HAP-1 (cell line): ENCODE results near the gene TMEM18.
"Not testable (repeated sequence)": the region's sequence is repeated elsewhere in the genome, so short reads cannot be mapped to it uniquely, and the experiment has no call there.

Experiments
- DNase-seq, 2 experiments: peaks; one replicate each; pipeline ENCODE4 v3.0.0-alpha.2; 2016 to 2020; ENCODE audit warnings: low spot score in 2 of 2
- H3K27me3 ChIP-seq: fragments of 250-450 bp; sonication (Bioruptor Pico); 2 replicates; pipeline ENCODE4 v1.5.1; 2020; ENCODE audit warnings: low read depth, mild to moderate bottlenecking, moderate library complexity
- H3K36me3 ChIP-seq: fragments of 250-450 bp; sonication (Bioruptor Pico); replicated peaks from 2 replicates; pipeline ENCODE4 v1.5.1; 2020; ENCODE audit warnings: mild to moderate bottlenecking
- H3K4me1 ChIP-seq: fragments of 250-450 bp; sonication (Bioruptor Pico); 2 replicates; pipeline ENCODE4 v1.5.1; 2020; ENCODE audit warnings: mild to moderate bottlenecking
- H3K4me3 ChIP-seq: fragments of 250-450 bp; sonication (Bioruptor Pico); 2 replicates; pipeline ENCODE4 v1.5.1; 2020; ENCODE audit warnings: mild to moderate bottlenecking, moderate library complexity
- H3K9me3 ChIP-seq: fragments of 250-450 bp; sonication (Bioruptor Pico); 2 replicates; pipeline ENCODE4 v1.5.1; 2020; ENCODE audit warnings: mild to moderate bottlenecking, moderate library complexity
- in situ Hi-C: fragments of 300-500 bp; cut with MboI; formaldehyde crosslinking; loops from 3 replicates; pipeline ENCODE4 v1.14.3; 2020; ENCODE audit warnings: low sequenced_read_pairs, inconsistent platforms, mixed read lengths

TMEM18 gene

DNA sequence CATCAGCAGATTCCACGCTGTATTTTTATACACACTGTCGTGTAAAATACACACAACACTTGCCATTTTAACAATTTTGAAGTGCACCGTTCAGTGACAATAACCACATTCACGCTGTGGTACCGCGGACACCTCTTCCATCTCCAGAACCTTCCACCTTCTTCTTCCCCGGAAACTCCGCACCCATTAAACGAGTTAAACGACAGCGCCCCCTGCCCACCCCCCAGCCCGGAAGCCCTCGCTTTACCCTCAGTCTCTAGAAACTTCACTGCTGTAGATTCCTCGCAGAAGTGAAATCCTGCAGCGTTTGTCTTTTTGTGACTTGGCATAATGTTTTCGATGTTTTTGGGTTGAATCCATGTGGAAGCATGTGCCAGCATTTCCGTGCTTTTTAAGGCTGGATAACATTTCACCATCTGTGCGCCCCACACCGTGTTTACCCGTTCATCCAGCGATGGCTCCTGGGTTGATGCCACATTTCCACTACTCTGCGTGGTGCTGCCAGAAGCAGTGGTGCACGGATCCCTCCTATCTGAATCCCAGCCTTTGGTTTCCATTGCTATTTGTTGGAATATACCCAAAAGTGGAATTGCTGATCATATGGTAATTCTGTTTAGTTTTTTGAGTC is 32.0 kb upstream of the TMEM18 start:
- H3K9me3 ChIP-seq: no peaks in the 10 kb centered on the region
- no peaks in the 10 kb centered on the region for H3K4me1 ChIP-seq
- in situ Hi-C loops: loop anchor here (25.0 kb wide), 1 partner anchor 428 kb away; no protein-coding TSS in a partner anchor

DNA sequence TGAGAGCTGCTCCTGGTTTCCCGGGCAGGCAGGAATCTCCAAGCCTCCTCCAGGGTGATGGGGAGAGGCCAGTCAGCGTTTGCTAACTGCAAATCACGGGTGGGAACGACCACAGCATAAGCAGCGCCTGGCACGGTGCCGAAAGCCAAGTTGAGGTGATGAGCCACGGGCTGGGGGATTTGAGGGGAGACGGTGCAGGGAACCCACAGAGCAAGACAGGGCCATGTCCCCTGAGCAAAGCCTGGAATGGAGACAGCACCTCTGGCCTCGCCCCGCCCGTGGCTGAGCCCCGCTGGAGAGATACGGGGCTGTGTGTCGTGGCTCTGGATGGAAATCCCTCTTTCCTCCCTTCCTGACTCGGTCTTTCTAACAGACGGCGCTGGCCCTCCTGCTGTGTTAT is 31.5 kb upstream of the TMEM18 start:
- in situ Hi-C loops: loop anchor here (25.0 kb wide), 1 partner anchor 429 kb away; no protein-coding TSS in a partner anchor
- no peaks in the 10 kb centered on the region for H3K36me3 ChIP-seq
- no peak overlapping the region for H3K4me3 ChIP-seq
- no peaks in the 10 kb centered on the region for H3K9me3 ChIP-seq
- H3K27me3 ChIP-seq: no peaks in the 10 kb centered on the region
- no peaks in the 10 kb centered on the region for H3K4me1 ChIP-seq
- no peak for DNase-seq

More for the DNA sequence above, 32.0 kb upstream of the TMEM18 start:
- Histone ChIP-seq H3K27me3 (no peaks in the 10 kb centered on the region), H3K36me3 (no peaks in the 10 kb centered on the region), H3K4me3 (no peak overlapping the region)
- no peak for DNase-seq

DNA sequence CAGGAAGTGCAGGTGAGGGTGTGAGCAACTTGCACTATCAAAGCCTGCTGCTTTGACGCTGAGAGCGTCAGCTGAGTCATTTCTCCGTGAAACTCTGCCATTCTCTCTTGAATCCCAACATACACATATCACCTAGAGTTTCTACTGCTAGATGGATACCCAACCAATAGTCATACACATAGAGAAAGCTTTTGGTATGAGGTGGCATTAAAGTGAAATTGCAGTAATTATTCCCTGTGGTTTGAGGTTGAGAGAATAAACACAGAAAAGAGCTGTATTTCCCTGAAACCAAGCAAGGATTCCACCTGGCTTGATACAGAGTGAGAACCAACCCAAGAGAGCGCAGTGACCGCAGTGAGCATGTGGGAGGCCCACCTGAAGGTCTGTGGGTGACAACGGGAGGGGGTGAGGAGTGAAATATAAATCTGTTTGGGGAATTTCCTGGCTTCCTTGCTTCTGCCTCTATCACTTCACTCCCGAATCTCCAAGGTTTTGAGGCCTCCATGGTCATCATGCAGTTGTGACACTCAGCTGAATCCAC is 28.8 kb upstream of the TMEM18 start:
- Histone ChIP-seq H3K4me3 (no peak overlapping the region), H3K27me3 (no peaks in the 10 kb centered on the region), H3K36me3 (no peaks in the 10 kb centered on the region), H3K4me1 (no peaks in the 10 kb centered on the region), H3K9me3 (no peaks in the 10 kb centered on the region)
- no peak for DNase-seq
- in situ Hi-C loops: loop anchor here (25.0 kb wide), 1 partner anchor 431 kb away; no protein-coding TSS in a partner anchor

DNA sequence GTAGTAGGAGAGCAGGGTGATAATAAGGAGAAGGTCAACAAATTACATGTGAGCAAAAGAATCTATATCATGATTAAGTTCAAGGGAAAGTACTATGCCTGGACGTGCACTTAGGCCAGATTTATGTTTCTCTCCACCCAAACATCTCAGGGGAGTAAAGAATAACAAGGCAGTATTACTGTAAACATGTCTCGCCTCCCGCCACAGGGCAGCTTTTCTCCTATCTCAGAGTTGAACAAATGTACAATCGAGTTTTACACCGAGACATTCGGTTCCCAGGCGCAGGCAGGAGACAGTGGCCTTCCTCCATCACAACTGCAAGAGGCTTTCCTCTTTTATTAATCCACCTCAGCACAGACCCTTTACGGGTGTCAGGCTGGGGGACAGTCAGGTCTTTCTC is 25.6 kb upstream of the TMEM18 start:
- H3K4me3 ChIP-seq, DNase-seq, H3K4me1 ChIP-seq, H3K9me3 ChIP-seq, H3K36me3 ChIP-seq, H3K27me3 ChIP-seq: not testable (repeated sequence)
- in situ Hi-C loops: loop anchor here (25.0 kb wide), 1 partner anchor 435 kb away; no protein-coding TSS in a partner anchor

DNA sequence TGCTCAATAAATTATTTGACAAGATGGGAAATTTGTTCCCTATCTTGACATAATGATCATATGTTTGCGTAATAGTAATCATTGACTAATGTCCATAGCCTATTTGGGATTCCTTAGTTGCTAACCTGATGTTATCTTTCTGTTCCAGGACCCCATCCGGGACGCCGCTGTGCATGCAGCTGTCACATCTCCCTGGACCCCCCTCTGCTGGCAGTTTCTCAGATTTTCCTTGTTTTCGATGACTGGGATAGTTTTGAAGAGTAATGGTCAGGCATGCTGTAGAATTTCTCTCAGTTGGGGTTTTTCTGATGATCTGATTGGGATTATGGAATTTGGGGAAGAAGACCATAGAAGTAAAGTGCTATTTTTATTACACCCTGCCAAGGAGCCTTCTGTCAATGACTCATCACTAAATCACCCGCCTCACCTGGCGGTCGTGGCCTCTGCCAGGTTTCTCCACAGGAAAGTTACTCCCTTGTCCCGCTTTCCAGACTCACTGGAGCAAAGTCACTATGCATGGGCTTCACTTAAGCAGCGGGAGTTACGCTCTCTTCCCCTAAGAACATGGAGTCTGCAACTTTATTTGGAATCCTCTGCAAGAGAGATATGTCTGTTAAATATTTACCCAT is 19.9 kb upstream of the TMEM18 start:
- H3K4me1 ChIP-seq: peaks cover 7% of the 10 kb centered on the region
- H3K9me3 ChIP-seq: no peaks in the 10 kb centered on the region
- in situ Hi-C loops: no loop called here
- H3K27me3 ChIP-seq: no peaks in the 10 kb centered on the region
- H3K36me3 ChIP-seq: no peaks in the 10 kb centered on the region
- H3K4me3 ChIP-seq: no peak overlapping the region
- DNase-seq: no peak

DNA sequence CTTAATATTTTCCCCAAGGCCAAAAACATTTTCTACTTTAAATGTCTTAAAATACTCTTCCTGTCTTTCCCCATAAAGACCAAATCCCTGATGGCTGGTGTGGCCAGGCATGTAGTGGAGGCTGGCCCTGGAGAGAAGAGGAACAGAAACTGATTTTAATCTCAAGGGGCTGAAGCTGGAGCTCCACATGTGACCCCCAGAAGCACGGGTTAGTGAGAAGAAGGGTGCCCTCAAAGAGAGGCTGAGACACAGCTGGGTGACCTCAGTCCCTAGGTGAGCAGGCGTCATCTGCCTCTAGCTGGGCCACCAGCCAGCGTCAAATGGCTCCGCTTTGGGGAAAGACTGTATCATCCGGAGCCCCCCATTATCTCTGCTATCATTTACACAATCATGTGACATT is 19.3 kb upstream of the TMEM18 start:
- H3K4me3 ChIP-seq: no peak overlapping the region
- in situ Hi-C loops: no loop called here
- no peak for DNase-seq
- H3K4me1 ChIP-seq: peaks cover 7% of the 10 kb centered on the region
- no peaks in the 10 kb centered on the region for H3K36me3 ChIP-seq
- no peaks in the 10 kb centered on the region for H3K9me3 ChIP-seq
- no peaks in the 10 kb centered on the region for H3K27me3 ChIP-seq

DNA sequence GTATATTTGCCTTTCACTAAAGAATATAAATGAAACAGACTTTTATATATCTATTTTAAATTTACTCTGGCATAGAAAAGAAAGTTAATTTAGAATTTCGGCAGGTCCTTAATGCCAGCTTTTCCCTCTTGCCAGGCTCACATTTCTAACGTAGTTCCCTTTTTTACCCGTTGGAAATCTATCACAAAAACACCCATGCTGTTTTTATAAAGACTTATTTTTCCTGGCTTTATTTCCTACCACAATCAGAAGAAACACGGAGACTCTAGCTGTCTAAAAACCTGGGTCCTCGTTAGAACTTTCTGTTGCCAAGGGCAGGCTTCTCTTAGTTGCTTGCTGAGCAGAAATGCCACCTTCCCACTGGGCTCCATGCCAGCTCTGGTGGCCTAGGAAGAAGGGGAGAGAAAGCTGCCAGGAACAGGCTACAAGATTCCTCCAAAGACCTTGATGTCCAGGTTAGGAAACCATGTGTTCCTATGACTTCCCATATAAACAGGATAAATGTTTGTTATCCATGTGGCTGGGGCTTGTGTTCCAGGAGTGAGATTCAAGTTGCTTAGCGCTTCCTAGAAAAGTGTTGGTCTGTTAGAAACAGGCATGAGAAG is 17.8 kb upstream of the TMEM18 start:
- no peaks in the 10 kb centered on the region for H3K36me3 ChIP-seq
- no peak for DNase-seq
- no peaks in the 10 kb centered on the region for H3K27me3 ChIP-seq
- H3K4me1 ChIP-seq: peaks cover 7% of the 10 kb centered on the region
- H3K4me3 ChIP-seq: no peak overlapping the region
- no peaks in the 10 kb centered on the region for H3K9me3 ChIP-seq
- in situ Hi-C loops: no loop called here

DNA sequence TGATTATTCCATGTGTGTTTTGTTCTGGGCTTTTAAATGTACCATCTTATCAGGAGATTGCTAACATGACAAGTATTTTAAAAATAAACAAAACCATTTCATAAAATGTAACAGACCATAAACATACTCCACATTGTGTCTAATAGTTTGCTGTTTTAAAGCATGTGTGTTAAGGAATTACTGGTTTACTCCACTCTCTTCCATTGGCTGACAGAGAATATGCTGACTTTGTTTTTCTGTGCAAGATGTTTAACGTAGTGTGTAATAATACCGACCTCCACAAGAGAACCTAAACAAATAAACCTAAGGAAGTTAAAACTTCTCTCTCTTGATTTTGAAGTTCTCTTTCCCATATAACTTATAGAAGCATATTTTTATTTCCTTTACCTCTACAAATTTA is 17.0 kb upstream of the TMEM18 start:
- in situ Hi-C loops: no loop called here
- H3K36me3 ChIP-seq: no peaks in the 10 kb centered on the region
- H3K9me3 ChIP-seq: no peaks in the 10 kb centered on the region
- H3K27me3 ChIP-seq: no peaks in the 10 kb centered on the region
- H3K4me1 ChIP-seq: peaks cover 7% of the 10 kb centered on the region
- DNase-seq: no peak
- no peak overlapping the region for H3K4me3 ChIP-seq

DNA sequence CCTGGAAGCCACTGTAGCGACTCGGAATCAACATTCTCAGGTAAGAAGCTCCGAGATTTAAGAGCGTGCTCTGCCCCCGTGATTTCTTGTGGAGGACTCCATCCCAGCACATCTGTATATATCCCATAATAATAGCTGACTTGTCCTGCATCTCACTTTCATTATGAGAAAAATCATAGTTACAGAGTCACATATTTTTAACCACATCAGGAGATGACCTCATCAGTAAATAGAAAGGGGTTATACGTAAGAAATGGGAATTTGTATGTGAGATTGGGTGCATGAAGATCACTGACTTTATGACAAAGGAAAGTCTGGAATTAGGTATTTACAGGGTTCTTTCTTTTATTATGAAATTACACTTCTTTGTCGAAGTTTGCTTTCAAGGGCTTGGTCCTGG is 16.4 kb upstream of the TMEM18 start:
- in situ Hi-C loops: no loop called here
- Histone ChIP-seq H3K4me3 (no peak overlapping the region), H3K36me3 (no peaks in the 10 kb centered on the region), H3K9me3 (no peaks in the 10 kb centered on the region), H3K4me1 (peaks cover 7% of the 10 kb centered on the region), H3K27me3 (no peaks in the 10 kb centered on the region)
- peak in 1 of 2 experiments; percentile 18 for DNase-seq

DNA sequence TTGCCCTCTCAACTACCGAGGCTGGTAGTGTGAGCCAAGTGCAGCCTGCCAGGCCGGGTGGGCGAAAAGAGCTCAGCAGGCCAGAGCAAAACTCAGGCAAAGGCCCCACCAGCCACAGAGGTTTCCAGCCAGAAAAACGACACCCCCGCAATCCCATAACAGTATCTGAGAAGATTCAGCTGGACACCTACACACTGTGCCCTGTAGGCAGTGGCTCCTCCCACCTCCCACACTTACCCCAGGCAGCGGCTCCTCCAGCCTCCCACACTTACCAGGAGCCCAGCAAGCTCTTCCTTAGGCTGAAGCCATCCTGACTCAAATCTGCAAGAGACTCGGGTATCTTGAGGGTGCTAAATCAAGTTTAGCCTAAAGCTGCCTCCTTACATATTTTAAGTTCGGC is 15.6 kb upstream of the TMEM18 start:
- in situ Hi-C loops: no loop called here
- no peaks in the 10 kb centered on the region for H3K27me3 ChIP-seq
- no peak for DNase-seq
- no peaks in the 10 kb centered on the region for H3K9me3 ChIP-seq
- no peaks in the 10 kb centered on the region for H3K36me3 ChIP-seq
- H3K4me3 ChIP-seq: no peak overlapping the region
- peaks cover 7% of the 10 kb centered on the region for H3K4me1 ChIP-seq

DNA sequence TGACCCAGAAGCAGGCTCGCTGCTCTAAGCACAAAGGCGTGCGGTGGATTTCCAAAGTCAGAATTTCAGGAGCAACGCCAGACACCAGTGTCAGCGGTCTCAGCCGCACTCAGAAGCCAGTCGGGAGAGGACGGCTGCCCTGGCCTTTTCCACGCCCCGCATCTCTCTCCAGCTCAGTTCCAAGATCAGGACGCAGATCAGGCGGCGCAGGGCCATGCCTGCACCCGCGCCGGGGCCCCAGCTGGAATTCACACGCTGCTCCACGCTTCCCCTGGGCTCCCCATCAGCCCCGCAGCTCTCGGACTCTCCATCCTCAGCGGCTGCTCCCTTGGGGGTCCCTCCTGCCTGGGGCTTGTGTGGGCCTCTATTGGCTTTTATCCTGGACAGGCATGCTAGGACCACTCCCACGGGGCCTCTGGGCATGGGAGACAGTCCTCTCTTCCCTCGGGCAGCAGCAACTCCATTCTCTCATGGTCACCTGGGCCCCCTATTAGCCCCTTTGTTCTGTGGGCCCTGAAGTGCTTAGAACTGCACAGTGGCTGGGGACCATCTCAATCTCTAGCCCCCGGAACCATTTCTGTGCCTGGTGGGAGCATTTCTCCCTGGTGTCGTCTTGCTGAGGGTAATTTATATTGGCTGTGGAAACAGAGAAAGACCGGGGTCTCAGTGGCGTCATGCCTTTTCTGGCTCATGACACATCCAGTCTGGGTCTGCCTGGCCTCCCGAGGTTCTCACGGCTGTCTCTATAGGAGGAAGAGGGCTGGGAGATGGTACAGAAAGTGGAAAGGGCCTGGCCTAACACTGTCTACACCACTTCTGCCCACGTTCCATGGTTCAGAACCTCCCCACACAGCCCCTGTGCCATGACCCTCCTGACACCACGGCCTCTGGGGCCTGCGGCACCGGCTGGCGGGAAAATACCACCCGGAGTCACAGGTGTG is 14.9 kb upstream of the TMEM18 start:
- in situ Hi-C loops: no loop called here
- Histone ChIP-seq H3K4me3 (no peak overlapping the region), H3K36me3 (no peaks in the 10 kb centered on the region), H3K27me3 (no peaks in the 10 kb centered on the region), H3K9me3 (no peaks in the 10 kb centered on the region), H3K4me1 (peaks cover 7% of the 10 kb centered on the region)
- no peak for DNase-seq

DNA sequence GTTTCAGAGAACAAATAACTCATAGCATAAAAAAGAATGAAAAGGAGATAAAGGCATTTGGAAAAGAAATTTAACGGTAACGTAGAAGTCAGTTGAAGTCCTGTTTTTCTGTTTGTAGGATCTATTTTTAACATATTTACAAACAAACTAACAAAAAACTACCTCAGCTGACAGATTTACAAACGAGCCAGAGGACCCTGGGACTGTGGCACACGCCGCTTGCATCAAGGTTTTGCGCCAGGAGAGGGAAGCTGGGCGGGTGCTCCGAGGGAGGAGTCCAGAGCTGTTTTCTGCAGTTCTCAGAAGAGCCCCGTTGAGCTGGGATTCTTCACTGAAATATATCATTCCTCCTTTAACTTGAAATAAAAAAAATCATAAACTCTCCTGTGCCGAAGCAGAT is 13.6 kb upstream of the TMEM18 start:
- no peaks in the 10 kb centered on the region for H3K36me3 ChIP-seq
- no peaks in the 10 kb centered on the region for H3K9me3 ChIP-seq
- no peaks in the 10 kb centered on the region for H3K27me3 ChIP-seq
- H3K4me1 ChIP-seq: peaks cover 7% of the 10 kb centered on the region
- DNase-seq: no peak
- in situ Hi-C loops: no loop called here
- H3K4me3 ChIP-seq: no peak overlapping the region

DNA sequence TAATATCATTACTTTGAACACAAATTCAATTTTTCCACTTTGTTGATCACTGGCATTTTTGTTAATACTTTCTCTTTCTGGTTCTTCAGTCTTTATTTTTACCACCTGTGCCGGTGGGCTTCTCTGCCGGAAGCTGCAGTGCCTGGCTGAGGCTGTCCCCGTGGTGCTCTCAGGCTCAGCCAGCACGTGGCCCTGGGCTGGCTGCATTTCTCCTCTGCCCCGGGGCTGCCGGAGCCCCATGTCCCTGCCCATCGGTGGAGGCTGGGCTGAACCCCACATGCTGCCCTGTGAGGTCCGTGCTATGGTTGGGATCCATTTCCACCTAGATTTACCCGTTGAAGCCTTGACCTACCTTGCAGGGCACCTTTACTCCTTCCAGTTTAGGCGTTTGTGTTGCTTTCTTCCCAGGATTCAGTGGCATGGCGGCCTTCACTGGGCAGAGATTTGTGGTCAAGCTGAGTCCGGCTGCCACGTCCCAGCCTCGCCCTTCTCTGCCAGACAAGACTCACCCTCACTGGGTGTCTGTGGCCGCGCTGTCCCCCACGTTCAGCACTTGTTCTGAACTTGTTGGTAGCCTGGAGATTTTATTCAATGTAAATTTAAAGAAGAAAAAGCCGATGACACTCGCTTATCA is 12.8 kb upstream of the TMEM18 start:
- Histone ChIP-seq H3K4me3 (no peak overlapping the region), H3K9me3 (no peaks in the 10 kb centered on the region), H3K36me3 (no peaks in the 10 kb centered on the region), H3K4me1 (peaks cover 7% of the 10 kb centered on the region), H3K27me3 (no peaks in the 10 kb centered on the region)
- DNase-seq: no peak
- in situ Hi-C loops: no loop called here
